ENCODE data around the gene SHANK1.
"Not testable (repeated sequence)": the region's sequence is repeated elsewhere in the genome, so short reads cannot be mapped to it uniquely, and the experiment has no call there.

The SHANK1 gene

DNA sequence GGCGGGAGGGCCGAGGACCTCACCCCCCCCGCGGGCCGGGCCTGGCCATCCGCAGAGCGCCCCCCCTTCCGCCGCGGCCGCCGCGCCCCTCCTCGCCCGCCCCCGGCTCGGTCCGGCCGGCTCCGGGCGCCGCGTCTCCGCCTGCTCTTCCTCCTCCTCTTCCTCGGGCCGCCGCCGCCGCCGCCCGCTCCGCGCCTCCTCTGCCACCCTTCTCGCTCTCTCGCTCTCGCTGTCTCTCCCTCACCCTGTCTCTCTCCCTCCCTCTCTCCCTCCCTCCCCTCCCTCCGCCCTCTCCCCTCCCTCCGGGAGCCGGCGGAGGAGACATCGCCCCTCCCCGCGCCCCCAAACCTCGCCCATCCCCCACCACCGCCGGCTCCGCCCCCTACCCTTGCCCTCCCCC, at the start of gene SHANK1:
SHANK1 (minus strand) TSS at position 237 of the 400 bp plus-strand sequence. CDS start 2,883 bp downstream, outside the sequence.
- no peak for FAIRE-seq

DNA sequence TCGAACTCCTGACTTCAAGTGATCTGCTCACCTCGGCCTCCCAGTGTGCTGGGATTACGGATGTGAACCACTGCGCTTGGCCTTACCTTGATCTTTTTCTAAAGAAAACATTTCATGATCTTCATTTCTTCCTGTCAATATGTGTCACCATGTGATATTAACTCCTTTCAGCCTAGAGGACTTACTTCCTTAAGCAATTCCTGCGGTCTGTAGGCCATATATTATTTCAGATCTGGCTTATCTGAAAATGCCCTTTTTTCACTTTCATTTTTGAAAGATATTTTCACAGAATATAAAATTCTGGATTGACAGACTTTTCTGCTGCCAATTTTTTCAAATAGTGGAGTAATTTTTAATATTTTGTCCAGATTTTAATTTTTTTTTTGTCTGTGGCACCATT, 48.7 kb upstream of the SHANK1 start:
- FAIRE-seq, result no peak

DNA sequence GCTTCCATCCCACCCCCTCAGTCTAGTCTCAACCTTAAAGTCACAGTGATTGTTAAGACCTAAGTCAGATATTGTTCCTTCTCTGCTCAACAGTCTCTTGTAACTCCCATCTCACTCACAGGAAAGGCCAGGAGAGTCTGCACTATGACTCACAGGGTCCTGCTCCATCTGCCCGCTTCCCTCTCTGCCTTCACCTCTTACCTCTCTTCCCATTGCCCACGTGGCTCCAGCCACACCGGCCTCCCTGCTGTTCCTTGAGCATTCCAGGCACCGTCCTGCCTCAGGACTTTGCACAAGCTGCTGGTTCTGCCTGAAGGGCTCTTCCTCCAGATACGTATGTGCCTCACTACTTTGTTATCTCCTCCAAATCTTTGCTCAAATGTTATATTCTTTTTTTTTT, 47.7 kb upstream of the SHANK1 start:
- not testable (repeated sequence) for FAIRE-seq

DNA sequence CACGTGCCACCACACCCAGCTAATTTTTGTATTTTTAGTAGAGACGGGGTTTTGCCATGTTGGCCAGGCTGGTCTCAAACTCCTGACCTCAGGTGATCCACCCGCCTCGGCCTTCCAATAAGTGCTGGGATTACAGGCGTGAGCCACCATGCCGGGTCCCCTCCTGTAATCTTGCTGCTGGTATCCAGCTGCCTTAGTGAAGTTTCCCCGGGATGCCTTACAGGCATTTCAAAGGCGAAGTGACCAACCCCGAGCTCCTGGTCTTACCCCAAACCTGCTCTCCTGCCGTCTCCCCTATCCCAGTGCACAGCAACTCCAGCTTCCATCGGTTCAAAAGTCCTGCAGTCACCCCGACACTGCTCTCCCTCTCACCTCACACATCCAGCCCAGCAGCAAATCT, 47.1 kb upstream of the SHANK1 start:
- FAIRE-seq, result not testable (repeated sequence)

DNA sequence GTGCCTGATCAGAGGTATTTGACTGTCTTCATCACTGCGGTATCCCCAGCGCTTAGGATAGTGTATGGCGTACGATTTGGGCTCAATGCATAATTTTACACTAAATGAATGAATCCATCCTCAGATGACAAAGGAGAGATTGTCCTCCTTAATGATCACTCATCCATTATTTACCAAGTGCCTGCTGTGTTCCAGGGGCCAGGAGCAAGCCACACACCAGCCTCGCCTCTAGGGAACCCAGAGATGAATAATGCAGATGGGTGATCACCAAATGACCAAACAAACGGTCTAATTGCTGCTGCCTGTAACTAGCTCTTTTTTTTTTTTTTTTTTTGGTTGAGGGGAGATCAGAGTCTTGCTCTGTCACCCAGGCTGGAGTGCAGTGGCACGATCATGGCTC, 44.8 kb upstream of the SHANK1 start:
- FAIRE-seq, result no peak

DNA sequence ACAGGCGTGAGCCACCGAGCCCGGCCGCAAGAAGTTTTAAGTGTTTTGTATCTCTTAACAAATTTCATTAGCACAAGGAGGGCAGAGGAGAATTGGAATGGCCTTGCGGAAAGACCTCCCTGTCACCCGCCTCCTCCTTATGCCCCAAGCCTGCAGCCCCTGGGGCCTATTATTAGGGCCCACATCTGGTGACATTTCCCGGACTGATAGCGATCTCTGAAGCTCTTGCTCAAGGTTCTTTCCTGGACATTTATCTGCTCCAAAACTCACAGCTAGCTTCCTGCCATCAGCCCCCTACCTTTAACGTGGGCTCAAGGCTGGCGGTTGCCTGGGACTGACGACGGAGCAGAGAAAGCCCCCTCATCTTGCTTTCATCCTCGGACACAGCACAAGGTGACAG, 43.9 kb upstream of the SHANK1 start:
- FAIRE-seq, result not testable (repeated sequence)

DNA sequence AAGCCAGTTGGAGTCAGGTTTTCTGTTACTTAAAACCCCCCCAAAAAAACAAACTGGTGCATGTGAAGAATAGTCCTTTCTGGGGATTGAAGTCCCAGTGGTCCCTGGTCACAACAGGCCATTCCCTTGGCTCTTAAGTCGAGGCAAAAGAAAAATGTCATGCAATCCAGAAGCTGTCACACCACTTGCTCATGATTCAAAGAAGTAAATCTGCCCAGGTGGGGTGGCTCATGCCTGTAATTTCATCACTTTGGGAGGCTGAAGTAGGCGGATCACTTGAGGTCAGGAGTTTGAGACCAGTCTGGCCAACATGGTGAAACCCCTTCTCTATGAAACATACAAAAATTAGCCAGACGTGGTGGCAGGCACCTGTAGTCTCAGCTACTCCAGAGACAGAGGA, 41.9 kb upstream of the SHANK1 start:
- not testable (repeated sequence) for FAIRE-seq

DNA sequence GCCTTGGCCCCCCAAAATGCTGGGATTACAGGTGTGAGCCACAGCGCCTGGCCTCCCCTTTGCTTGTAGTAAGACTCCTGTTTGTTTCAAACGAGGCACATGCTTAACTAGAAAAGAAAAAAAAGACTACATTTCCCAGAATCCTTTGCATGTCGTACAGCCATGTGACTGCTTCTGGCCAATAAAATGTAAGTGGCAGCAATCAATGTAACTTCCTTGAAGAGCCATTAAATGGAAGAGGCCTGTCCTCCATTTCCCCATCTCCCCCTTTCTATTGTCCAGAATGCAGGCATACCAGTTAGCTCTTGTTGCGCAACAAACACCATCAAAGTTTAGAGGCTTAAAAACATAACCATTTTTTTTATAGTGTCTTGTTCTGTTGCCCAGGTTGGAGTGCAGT, 40.3 kb upstream of the SHANK1 start:
- no peak for FAIRE-seq

DNA sequence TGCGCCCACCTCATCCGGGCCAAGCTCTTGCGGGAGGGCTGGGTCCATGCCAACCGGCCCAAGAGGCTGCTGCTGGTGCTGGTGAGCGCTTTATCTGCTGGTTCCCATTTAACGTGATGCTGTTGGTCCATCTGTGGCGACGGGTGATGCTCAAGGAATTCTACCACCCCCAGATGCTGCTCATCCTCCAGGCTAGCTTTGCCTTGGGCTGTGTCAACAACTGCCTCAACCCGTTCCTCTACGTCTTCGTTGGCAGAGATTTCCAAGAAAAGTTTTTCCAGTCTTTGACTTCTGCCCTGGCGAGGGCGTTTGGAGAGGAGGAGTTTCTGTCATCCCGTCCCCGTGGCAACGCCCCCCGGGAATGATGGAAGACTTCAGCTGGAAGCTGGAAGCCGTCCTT, 39.5 kb upstream of the SHANK1 start:
- not testable (repeated sequence) for FAIRE-seq

DNA sequence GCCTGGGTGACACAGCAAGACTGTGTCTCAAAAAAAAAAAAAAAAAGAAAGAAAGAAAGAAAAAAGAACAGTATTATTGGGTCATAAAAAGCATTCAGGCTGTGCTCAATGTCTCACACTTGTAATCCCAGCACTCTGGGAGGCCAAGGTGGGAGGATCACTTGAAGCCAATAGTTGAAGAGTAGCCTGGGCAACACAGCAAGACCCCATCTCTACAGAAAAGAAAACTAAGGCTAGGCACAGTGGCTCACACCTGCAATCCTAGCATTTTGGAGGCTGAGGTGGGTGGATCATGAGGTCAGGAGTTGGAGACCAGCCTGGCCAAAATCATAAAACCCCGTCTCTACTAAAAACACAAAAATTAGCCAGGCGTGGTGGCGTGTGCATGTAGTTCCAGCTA, 38.0 kb upstream of the SHANK1 start:
- not testable (repeated sequence) for FAIRE-seq

DNA sequence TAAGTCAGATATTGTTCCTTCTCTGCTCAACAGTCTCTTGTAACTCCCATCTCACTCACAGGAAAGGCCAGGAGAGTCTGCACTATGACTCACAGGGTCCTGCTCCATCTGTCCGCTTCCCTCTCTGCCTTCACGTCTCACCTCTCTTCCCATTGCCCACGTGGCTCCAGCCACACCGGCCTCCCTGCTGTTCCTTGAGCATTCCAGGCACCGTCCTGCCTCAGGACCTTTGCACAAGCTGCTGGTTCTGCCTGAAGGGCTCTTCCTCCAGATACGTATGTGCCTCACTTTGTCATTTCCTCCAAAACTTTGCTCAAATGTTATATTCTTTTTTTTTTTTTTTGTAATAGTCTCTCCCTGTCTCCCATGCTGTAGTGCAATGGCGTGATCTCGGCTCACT, 36.6 kb upstream of the SHANK1 start:
- FAIRE-seq, result not testable (repeated sequence)

DNA sequence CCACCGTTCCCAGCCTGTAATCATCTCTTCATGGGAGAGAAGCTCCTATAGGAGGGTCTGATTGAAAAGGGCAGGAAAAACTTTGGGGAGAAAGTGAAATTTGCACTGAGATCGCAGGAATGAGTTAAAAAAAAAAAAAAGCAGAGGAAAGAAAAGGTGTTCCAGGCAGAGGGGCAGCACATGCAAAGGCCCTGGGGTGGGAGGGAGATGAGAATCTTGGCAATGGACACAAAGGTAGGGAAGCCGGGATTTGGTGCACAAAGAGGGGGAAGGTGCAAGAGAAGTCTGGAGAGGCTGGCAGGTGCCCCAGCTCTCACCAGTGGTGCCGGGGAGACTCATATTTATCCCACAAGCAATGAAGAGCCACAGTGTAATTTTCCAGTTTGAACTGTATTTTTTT, 34.3 kb upstream of the SHANK1 start:
- no peak for FAIRE-seq

DNA sequence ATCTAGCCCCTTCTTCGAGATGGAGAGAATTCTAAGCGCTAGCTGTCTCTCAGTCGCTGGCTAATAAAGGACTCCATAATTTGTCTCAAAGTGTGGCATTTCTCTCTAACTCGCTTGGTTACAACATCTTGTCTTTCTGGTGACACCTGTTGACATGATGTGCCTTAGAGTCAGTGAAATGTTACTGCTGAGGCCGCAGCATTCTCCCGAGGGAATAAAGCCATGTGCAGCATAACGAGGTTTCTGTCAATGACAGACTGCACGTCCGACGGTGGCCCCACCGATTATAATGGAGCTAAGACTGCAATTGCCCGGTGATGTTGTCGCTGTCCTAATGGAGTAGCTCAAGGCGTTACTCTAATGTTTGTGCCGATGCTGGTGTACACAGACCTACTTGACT, 30.4 kb upstream of the SHANK1 start:
- no peak for FAIRE-seq

DNA sequence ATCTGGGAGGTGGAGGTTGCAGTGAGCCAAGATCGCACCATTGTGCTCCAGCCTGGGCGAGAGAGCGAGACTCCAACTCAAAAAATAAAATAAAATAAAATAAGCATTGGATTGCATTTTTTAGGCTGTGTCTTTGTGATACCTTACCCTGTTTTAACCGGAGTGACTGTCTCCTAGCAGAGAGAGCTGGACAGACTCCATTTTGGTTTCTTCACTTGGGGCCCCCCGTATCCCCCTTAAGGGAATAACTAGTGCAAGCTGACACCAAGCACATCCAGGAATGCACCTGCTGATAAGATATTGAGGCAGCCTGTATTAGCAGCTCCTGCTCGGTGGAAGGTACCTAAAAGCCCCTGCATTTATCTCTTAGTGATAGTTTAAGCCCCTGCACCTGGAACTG, 29.9 kb upstream of the SHANK1 start:
- no peak for FAIRE-seq

DNA sequence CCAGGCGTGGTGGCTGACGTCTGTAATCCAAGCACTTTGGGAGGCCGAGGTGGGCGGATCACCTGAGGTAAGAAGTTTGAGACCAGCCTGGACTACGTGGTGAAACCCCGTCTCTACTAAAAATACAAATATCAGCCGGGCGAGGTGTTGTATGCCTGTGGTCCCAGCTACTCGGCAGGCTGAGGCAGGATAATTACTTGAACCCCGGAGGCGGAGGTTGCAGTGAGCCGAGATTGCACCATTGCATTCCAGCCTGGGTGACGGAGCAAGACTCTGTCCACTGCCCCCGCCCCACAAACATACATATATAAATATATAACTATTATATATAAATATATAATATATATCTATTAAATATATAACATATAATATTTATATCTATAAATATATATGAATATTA, 27.5 kb upstream of the SHANK1 start:
- not testable (repeated sequence) for FAIRE-seq

DNA sequence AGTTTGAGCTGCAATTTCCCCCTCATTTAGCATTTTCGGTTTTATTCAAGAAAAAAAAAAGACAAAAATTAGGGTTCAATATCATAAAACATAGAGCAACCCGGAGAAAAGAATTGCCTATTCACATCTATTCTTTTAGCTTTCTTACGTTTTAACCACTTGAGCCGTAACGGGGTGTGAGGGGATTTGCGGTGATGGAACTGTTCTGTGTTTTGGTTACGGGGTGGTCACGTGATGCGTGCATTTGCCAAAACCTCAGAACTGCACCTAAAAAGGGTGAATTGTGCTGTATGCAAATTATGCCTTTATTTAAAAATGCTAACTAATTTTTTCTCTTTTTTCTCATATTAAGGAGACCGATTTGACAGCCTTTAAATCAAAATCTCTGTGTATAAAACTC, 25.6 kb upstream of the SHANK1 start:
- no peak for FAIRE-seq

DNA sequence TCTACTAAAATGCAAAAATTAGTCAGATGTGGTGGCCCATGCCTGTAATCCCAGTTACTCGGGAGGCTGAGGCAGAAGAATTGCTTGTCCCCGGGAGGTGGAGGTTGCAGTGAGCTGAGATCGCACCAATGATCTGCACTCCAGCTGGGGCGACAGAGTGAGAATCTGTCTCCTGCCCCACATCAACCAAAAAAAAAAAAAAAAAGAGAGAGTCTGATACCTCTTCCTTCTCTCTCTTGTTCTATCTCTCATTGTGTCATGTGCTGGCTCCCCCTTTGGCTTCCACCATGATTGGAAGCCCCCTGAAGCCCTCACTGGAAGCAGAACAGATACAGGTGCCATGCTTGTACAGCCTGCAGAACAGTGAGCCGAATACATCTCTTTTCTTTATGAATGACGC, 23.9 kb upstream of the SHANK1 start:
- FAIRE-seq, result no peak

DNA sequence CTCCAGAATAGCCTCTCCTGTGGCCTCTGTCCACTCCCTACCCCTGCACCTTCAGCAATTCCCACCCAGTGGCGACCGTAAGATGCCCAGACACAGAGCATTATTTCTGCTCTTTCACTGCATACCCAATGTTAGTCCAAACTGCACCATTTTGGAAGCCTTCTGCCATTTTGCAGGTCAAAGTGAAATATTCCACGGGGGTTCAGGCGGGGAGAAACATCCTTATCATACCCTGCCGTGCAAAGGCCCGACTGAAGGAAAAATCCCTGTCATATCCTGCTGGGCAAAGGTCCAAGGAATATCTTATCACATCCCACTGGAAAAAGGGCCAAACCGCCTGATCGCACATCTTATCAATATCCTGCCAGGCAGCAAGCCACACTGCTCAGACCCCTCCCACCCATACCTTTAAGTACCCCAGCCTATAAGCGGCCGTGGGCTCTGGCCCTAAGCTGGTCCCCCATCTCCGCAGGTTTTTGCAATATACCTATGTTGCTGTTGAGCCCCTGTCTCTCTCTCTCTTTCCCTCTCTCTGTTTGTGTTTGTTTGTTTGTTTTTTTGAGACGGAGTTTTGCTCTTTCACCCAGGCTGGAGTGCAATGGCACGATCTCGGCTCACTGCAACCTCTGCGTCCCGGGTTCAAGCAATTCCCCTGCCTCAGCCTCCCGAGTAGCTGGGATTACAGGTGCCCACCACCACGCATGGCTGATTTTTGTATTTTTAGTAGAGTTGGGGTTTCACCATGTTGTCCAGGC, 21.8 kb upstream of the SHANK1 start:
- no peak for FAIRE-seq

DNA sequence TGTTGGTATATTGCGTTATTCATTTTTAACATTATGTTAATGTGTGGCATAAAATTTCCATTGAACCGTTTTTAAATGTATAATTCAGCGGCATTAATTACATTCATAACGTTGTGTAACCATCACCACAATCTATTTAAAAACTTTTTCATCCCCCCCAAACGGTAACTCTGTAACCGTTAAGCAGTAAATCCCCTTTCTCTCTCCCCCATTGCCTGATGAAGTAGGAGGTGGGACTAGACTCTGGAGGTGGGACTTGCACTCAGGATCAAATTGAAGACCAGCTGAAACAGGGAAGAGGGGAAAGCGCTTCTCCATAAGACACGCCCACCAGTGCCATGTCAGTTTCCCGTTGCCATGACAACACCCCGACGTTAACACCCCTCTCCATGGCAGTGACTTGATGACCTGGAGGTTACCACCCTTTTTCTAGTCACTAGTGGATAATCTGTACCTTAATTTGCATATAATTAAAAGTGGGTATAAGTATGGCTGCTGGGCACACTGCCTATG, 20.4 kb upstream of the SHANK1 start:
- FAIRE-seq, result no peak

DNA sequence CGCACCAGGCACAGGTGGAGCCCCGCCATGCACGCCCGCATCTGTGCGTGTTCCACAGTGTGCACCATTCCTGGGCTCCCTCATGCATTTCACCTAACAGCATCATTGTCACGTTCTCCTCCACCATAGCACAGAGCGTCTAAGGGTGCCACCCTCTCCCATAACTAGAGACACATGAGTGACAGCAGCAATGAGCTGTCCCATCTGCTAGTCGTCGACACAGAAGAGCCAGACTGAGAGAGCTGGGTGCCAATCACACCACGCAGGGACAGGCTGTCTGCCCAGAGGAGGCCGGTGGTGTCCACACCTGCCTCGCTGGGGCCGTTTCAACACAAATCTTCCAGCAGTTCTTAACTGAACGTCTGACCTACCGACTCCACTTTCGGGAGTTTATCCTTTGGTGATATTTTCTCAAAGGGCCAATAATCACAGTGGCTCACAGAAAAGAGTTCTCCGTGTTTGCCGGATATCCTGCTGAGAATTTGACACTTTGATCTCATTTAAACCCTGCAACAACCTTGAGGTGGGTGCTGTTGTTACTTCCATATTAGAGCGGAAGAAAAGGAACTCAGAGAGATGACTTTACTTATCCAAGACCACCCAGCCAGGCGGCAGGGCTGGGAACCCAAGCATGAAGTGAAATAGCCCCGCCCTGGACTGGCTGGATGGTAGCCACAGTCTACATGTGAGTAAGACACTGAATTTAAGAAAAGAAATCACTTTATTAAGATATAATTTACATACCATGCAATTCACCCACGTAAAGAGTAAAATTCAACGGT, 19.7 kb upstream of the SHANK1 start:
- no peak for FAIRE-seq

DNA sequence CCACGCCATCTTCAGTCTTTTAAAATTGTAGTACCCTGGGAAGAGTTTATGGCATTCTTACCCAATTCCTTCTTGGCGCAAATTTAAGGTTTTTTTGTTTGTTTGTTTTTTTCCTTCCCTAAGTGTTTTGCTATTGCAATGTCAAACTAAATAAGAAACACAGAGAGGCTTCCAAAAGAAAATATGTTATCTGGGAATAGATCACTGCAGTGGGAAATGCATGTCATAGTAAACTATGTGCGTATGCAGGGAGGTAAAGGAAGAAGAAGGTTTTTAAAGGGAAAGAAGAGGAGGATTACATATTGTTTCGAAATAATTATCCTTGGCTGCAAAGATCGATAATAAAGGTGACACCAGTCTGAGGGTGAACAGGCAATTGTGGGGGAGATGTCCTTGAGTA, 16.7 kb upstream of the SHANK1 start:
- FAIRE-seq, result no peak

DNA sequence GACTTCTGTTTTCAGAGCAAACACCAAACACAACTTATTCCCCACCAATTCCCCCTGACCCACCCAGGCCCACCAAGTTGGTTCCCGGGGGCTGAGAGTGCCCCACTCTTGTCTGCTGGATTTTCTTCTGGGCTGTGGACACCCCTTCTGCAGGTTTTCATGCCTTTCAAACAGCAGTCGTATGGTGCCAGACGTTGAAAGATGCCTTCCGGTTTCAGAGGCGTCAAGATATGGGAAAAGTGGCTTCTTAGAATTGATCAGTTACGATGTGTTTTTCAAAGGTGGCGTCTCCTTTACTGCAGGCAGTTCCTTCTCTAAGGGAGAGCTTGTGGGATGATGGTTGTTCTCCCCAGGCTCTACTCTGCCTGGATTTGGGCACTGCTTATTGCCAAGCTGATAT, 16.3 kb upstream of the SHANK1 start:
- no peak for FAIRE-seq

DNA sequence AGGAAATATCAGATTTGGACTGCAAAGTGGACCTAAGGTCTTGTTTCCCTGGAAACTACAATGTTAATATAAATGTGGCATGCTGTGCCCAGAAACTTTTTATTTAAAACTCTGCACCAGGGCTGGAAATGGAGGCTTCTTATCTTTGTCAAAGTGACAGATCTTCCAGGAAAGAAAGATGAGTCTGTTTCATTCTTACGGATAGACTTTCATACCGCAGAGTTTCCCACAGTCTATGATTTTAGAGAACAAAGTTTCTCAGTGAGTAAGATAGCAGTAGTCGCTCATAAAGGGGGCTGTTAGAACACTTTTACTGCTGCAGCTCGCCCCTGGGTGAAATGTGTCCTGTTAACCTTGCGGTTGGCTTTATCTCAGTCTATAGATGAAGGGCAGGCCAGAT, 10.3 kb upstream of the SHANK1 start:
- no peak for FAIRE-seq

DNA sequence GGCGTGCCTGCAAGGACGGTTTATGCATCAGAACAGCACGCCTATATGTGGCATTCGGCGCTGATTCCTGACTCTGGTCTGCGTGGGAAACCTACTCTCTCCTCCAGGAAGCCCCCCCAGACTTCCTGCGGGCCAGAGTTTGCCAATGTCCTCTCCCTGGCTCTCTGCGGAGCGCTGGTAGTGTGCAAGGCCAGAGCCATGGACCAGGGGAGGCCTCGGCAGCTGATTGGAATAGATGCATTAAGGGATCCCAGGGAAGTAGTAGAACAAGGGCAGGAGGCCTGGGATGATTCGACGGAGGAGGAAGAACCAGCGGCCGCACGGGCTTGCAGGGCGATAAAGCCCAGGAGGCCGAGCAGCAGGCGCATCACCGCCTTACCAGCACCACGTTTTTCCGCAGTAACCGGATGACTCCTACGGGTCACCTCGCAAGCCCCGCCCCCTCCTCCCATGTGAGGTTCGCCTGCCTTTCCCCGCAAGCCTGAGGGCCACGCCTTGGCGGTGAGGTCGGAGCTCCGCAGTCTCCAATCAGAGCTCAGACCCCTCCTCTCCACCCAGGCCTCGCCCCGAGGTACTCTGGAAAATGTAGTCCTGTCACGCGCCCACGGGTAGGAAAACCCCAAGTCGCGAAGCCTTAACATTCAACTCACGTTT, 8.6 kb upstream of the SHANK1 start:
- FAIRE-seq, result peak; percentile 95
